Activated naive CD4-positive, alpha-beta T cell treated with anti-CD3 and anti-CD28 coated beads, Interleukin-2, amount 50 U/mL, for 72 hours (primary cell): ENCODE data around the gene NUP58. TPM values are rescaled to one million over a fixed set of nuclear protein-coding genes. Genes with fewer than 3 reads are reported as not detected.

Experiments used
- total RNA-seq, 2 donors: library from RNA; stranded (reverse); gene quantifications; one replicate each; pipeline ENCODE4 v1.2.3, GENCODE V29; 2022

The NUP58 gene
- total RNA-seq, 2 donors from 2014 or later: 98.7 to 138 TPM

Other genes with a start within 250 kb of the NUP58 start
- gene PABPC3, start 205.5 kb upstream of the NUP58 start, total RNA-seq: under 1 TPM; 0.20 to 0.29 TPM
- not detected for gene AMER2, start 129.3 kb upstream of the NUP58 start, total RNA-seq
- gene MTMR6, start 14.1 kb upstream of the NUP58 start, total RNA-seq: 1 to 10 TPM; 4.8 to 10.0 TPM
- gene ATP8A2, start 70.3 kb downstream of the NUP58 start, total RNA-seq: under 1 TPM; 0.25 to 0.33 TPM